ENCODE results near the gene ITFG1. TPM values are rescaled to one million over a fixed set of nuclear protein-coding genes. Genes with fewer than 3 reads are reported as not detected.
"Not testable (repeated sequence)": the region's sequence is repeated elsewhere in the genome, so short reads cannot be mapped to it uniquely, and the experiment has no call there.

The ITFG1 gene
- total and polyA plus RNA-seq, 4 donors, result 37.4 to 61.9 (median 48.6) TPM

GRCh38 chr16:47449788-47450187 is 11.1 kb downstream of the ITFG1 start:
- Histone ChIP-seq H3K27me3 (ENCODE audit: control insufficient read depth in 1 of 2, insufficient read depth in 2 of 2, low read length in 1 of 2) (no peaks in the 10 kb centered on the region), H3K4me3 (ENCODE audit: low read length in 2 of 2) (no peak overlapping the region), H3K27ac (ENCODE audit: low read depth in 1 of 2, low read length in 2 of 2) (no peak overlapping the region), H3K36me3 (ENCODE audit: control insufficient read depth in 1 of 2, insufficient read depth in 2 of 2, low read length in 1 of 2) (peaks cover 0 to 5% of the 10 kb centered on the region in 2 donors), H3K9me3 (ENCODE audit: control insufficient read depth, low read length) (no peaks in the 10 kb centered on the region), H3K4me1 (ENCODE audit: control insufficient read depth in 1 of 2, insufficient read depth in 2 of 2, low read length in 2 of 2) (no peaks in the 10 kb centered on the region)
- 91 to 94% methylated on average over 3 of the region's 3 CpGs for WGBS, 2 donors
- no peak for DNase-seq
- intact Hi-C loops (cut with DNase I), result no loop called here
- ATAC-seq (ENCODE audit: low FRiP score), result no peak

GRCh38 chr16:47448830-47449575 is 11.9 kb downstream of the ITFG1 start:
- Histone ChIP-seq H3K36me3 (ENCODE audit: control insufficient read depth in 1 of 2, insufficient read depth in 2 of 2, low read length in 1 of 2) (peaks cover 0 to 5% of the 10 kb centered on the region in 2 donors), H3K4me3 (ENCODE audit: low read length in 2 of 2) (no peak overlapping the region), H3K27me3 (ENCODE audit: control insufficient read depth in 1 of 2, insufficient read depth in 2 of 2, low read length in 1 of 2) (no peaks in the 10 kb centered on the region), H3K27ac (ENCODE audit: low read depth in 1 of 2, low read length in 2 of 2) (no peak overlapping the region), H3K9me3 (ENCODE audit: control insufficient read depth, low read length) (no peaks in the 10 kb centered on the region), H3K4me1 (ENCODE audit: control insufficient read depth in 1 of 2, insufficient read depth in 2 of 2, low read length in 2 of 2) (no peaks in the 10 kb centered on the region)
- WGBS, 2 donors, result 76 to 80% methylated on average over 3 of the region's 3 CpGs
- DNase-seq, result no peak
- ATAC-seq (ENCODE audit: low FRiP score), result no peak
- intact Hi-C loops (cut with DNase I), result no loop called here

GRCh38 chr16:47446431-47446830 is 14.4 kb downstream of the ITFG1 start:
- ATAC-seq (ENCODE audit: low FRiP score), result no peak
- no peaks in the 10 kb centered on the region for H3K27me3 ChIP-seq (ENCODE audit: control insufficient read depth in 1 of 2, insufficient read depth in 2 of 2, low read length in 1 of 2)
- no peak overlapping the region for H3K27ac ChIP-seq (ENCODE audit: low read depth in 1 of 2, low read length in 2 of 2)
- no peaks in the 10 kb centered on the region for H3K4me1 ChIP-seq (ENCODE audit: control insufficient read depth in 1 of 2, insufficient read depth in 2 of 2, low read length in 2 of 2)
- no peak for DNase-seq
- peaks cover 0 to 1% of the 10 kb centered on the region in 2 donors for H3K36me3 ChIP-seq (ENCODE audit: control insufficient read depth in 1 of 2, insufficient read depth in 2 of 2, low read length in 1 of 2)
- intact Hi-C loops (cut with DNase I), result no loop called here
- H3K4me3 ChIP-seq (ENCODE audit: low read length in 2 of 2), result no peak overlapping the region
- no peaks in the 10 kb centered on the region for H3K9me3 ChIP-seq (ENCODE audit: control insufficient read depth, low read length)
- 97 to 98% methylated on average over 3 of the region's 3 CpGs for WGBS, 2 donors

GRCh38 chr16:47442884-47443283 is 18.0 kb downstream of the ITFG1 start:
- intact Hi-C loops (cut with DNase I); ATAC-seq (ENCODE audit: low FRiP score); H3K27me3 ChIP-seq (ENCODE audit: control insufficient read depth in 1 of 2, insufficient read depth in 2 of 2, low read length in 1 of 2): not testable (repeated sequence)

GRCh38 chr16:47440066-47440465 is 20.8 kb downstream of the ITFG1 start:
- DNase-seq; intact Hi-C loops (cut with DNase I); H3K4me3 ChIP-seq (ENCODE audit: low read length in 2 of 2); H3K9me3 ChIP-seq (ENCODE audit: control insufficient read depth, low read length); ATAC-seq (ENCODE audit: low FRiP score); H3K4me1 ChIP-seq (ENCODE audit: control insufficient read depth in 1 of 2, insufficient read depth in 2 of 2, low read length in 2 of 2); H3K27ac ChIP-seq (ENCODE audit: low read depth in 1 of 2, low read length in 2 of 2); H3K36me3 ChIP-seq (ENCODE audit: control insufficient read depth in 1 of 2, insufficient read depth in 2 of 2, low read length in 1 of 2); H3K27me3 ChIP-seq (ENCODE audit: control insufficient read depth in 1 of 2, insufficient read depth in 2 of 2, low read length in 1 of 2): not testable (repeated sequence)
- 96 to 97% methylated on average over 3 of the region's 3 CpGs for WGBS, 2 donors

More at GRCh38 chr16:47442884-47443283, 18.0 kb downstream of the ITFG1 start:
- H3K4me1 ChIP-seq (ENCODE audit: control insufficient read depth in 1 of 2, insufficient read depth in 2 of 2, low read length in 2 of 2); H3K4me3 ChIP-seq (ENCODE audit: low read length in 2 of 2); H3K36me3 ChIP-seq (ENCODE audit: control insufficient read depth in 1 of 2, insufficient read depth in 2 of 2, low read length in 1 of 2); DNase-seq; H3K9me3 ChIP-seq (ENCODE audit: control insufficient read depth, low read length); H3K27ac ChIP-seq (ENCODE audit: low read depth in 1 of 2, low read length in 2 of 2): not testable (repeated sequence)

- ATAC-seq (ENCODE audit: low FRiP score); intact Hi-C loops (cut with DNase I); H3K4me3 ChIP-seq (ENCODE audit: low read length in 2 of 2); DNase-seq; H3K27ac ChIP-seq (ENCODE audit: low read depth in 1 of 2, low read length in 2 of 2); H3K27me3 ChIP-seq (ENCODE audit: control insufficient read depth in 1 of 2, insufficient read depth in 2 of 2, low read length in 1 of 2); H3K36me3 ChIP-seq (ENCODE audit: control insufficient read depth in 1 of 2, insufficient read depth in 2 of 2, low read length in 1 of 2); H3K9me3 ChIP-seq (ENCODE audit: control insufficient read depth, low read length); H3K4me1 ChIP-seq (ENCODE audit: control insufficient read depth in 1 of 2, insufficient read depth in 2 of 2, low read length in 2 of 2): not testable (repeated sequence)
- WGBS, 2 donors, result 92 to 93% methylated on average over 2 of the region's 2 CpGs
Observed at GRCh38 chr16:47434274-47434673, 26.6 kb downstream of the ITFG1 start.

GRCh38 chr16:47431960-47432359 is 28.9 kb downstream of the ITFG1 start:
- DNase-seq, result no peak
- intact Hi-C loops (cut with DNase I), result no loop called here
- Histone ChIP-seq H3K27ac (ENCODE audit: low read depth in 1 of 2, low read length in 2 of 2) (no peak overlapping the region), H3K4me3 (ENCODE audit: low read length in 2 of 2) (no peak overlapping the region), H3K36me3 (ENCODE audit: control insufficient read depth in 1 of 2, insufficient read depth in 2 of 2, low read length in 1 of 2) (peaks cover 0 to 2% of the 10 kb centered on the region in 2 donors), H3K4me1 (ENCODE audit: control insufficient read depth in 1 of 2, insufficient read depth in 2 of 2, low read length in 2 of 2) (no peaks in the 10 kb centered on the region), H3K27me3 (ENCODE audit: control insufficient read depth in 1 of 2, insufficient read depth in 2 of 2, low read length in 1 of 2) (no peaks in the 10 kb centered on the region), H3K9me3 (ENCODE audit: control insufficient read depth, low read length) (no peaks in the 10 kb centered on the region)
- ATAC-seq (ENCODE audit: low FRiP score), result no peak
- 90 to 92% methylated on average over 3 of the region's 3 CpGs for WGBS, 2 donors

- H3K4me1 ChIP-seq (ENCODE audit: control insufficient read depth in 1 of 2, insufficient read depth in 2 of 2, low read length in 2 of 2), result no peaks in the 10 kb centered on the region
- no peak overlapping the region for H3K4me3 ChIP-seq (ENCODE audit: low read length in 2 of 2)
- no peaks in the 10 kb centered on the region for H3K9me3 ChIP-seq (ENCODE audit: control insufficient read depth, low read length)
- no peaks in the 10 kb centered on the region for H3K27me3 ChIP-seq (ENCODE audit: control insufficient read depth in 1 of 2, insufficient read depth in 2 of 2, low read length in 1 of 2)
- intact Hi-C loops (cut with DNase I), result no loop called here
- no peak overlapping the region for H3K27ac ChIP-seq (ENCODE audit: low read depth in 1 of 2, low read length in 2 of 2)
- WGBS, 2 donors, result 98 to 100% methylated on average over 1 of the region's 1 CpG
- ATAC-seq (ENCODE audit: low FRiP score), result no peak
- DNase-seq, result no peak
- peaks cover 3 to 5% of the 10 kb centered on the region in 2 donors for H3K36me3 ChIP-seq (ENCODE audit: control insufficient read depth in 1 of 2, insufficient read depth in 2 of 2, low read length in 1 of 2)
Observed at GRCh38 chr16:47426806-47427205, 34.1 kb downstream of the ITFG1 start.

GRCh38 chr16:47424846-47425245 is 36.0 kb downstream of the ITFG1 start:
- intact Hi-C loops (cut with DNase I), result no loop called here
- Histone ChIP-seq H3K36me3 (ENCODE audit: control insufficient read depth in 1 of 2, insufficient read depth in 2 of 2, low read length in 1 of 2) (peaks cover 3 to 5% of the 10 kb centered on the region in 2 donors), H3K27me3 (ENCODE audit: control insufficient read depth in 1 of 2, insufficient read depth in 2 of 2, low read length in 1 of 2) (no peaks in the 10 kb centered on the region), H3K9me3 (ENCODE audit: control insufficient read depth, low read length) (no peaks in the 10 kb centered on the region), H3K4me1 (ENCODE audit: control insufficient read depth in 1 of 2, insufficient read depth in 2 of 2, low read length in 2 of 2) (no peaks in the 10 kb centered on the region), H3K27ac (ENCODE audit: low read depth in 1 of 2, low read length in 2 of 2) (no peak overlapping the region), H3K4me3 (ENCODE audit: low read length in 2 of 2) (no peak overlapping the region)
- DNase-seq (no peak), ATAC-seq (ENCODE audit: low FRiP score) (no peak)
- 92 to 95% methylated on average over 13 of the region's 13 CpGs for WGBS, 2 donors

Measured in aorta (tissue), 5 donors.